PC-3 (cell line): ENCODE measurements around the gene KAZN.

ENCODE experiments used
- EZH2phosphoT487 ChIP-seq: fragments of 300-600 bp; sonication (generic); IDR thresholded peaks from 2 replicates; pipeline ENCODE4 v1.6.1; 2018; ENCODE audit warnings: mild to moderate bottlenecking, antibody characterized with exemption, low read length, borderline replicate concordance
- TF ChIP-seq, protein P1 (sequence below): fragments of 300-600 bp; sonication (generic); conservative IDR thresholded peaks from 2 replicates; pipeline ENCODE4 v1.5.1; 2017; ENCODE audit warnings: antibody characterized with exemption, low read depth, mild to moderate bottlenecking, low read length

DNA sequence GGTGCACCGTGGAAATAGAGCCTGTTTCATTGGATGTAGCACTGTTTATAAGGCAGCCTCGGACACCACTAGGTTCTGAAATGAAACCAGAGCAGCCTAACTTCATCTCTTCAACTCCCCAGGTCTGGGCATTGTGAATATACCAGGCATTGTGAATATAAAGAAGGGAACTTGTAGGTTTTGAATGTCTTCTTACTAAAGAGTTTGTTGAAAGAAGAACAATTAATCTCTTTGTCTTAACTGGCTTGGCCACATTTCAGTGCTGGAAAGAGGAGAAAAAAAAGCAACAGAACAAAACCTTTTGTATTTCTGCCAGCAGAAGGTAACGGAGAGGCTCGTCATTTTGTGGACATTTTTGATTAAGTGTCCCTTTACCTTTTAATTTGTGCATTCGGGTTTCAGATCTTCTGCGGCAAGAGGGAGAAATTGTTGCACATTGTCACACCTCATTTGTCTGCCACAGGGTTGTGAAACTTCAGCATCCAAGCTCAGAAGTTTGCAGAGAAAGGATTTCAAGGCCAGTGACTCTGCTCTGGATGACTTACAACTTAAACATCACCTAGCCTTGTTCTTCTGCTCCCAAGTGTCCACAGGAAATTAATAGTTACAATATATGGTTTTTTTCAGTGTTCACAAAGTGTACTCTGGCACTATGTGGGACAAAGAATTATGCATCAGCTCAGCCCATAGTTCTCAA lies 158.3 kb downstream of the KAZN start:
- TF ChIP-seq, protein P1, sequence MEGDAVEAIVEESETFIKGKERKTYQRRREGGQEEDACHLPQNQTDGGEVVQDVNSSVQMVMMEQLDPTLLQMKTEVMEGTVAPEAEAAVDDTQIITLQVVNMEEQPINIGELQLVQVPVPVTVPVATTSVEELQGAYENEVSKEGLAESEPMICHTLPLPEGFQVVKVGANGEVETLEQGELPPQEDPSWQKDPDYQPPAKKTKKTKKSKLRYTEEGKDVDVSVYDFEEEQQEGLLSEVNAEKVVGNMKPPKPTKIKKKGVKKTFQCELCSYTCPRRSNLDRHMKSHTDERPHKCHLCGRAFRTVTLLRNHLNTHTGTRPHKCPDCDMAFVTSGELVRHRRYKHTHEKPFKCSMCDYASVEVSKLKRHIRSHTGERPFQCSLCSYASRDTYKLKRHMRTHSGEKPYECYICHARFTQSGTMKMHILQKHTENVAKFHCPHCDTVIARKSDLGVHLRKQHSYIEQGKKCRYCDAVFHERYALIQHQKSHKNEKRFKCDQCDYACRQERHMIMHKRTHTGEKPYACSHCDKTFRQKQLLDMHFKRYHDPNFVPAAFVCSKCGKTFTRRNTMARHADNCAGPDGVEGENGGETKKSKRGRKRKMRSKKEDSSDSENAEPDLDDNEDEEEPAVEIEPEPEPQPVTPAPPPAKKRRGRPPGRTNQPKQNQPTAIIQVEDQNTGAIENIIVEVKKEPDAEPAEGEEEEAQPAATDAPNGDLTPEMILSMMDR, result no peak
- TF ChIP-seq EZH2phosphoT487, result no peak
